Measurements from ENCODE around the gene DNAI1. TPM values are rescaled to one million over a fixed set of nuclear protein-coding genes. Genes with fewer than 3 reads are reported as not detected.

The DNAI1 gene
- total and polyA plus RNA-seq, 2 of the 4 experiments (the other 2 are of a cell fraction) = not detected

- no peak overlapping the region for H3K18ac ChIP-seq (ENCODE audit: low read depth, low read length)
- no peak overlapping the region for H3K4ac ChIP-seq (ENCODE audit: low read depth, low read length)
- H2AK5ac ChIP-seq (ENCODE audit: low read depth, low read length) = no peak overlapping the region
- TF ChIP-seq BHLHE40 (IDR thresholded peaks at IDR 0.05; ENCODE audit: low read depth, low read length) (no peak), MAFK (IDR thresholded peaks at IDR 0.05; ENCODE audit: low read depth, low read length) (no peak)
- H2AK9ac ChIP-seq (replicated peaks; ENCODE audit: low read depth, low read length, poor library complexity) = no peak overlapping the region
- intact Hi-C loops (cut with micrococcal nuclease) (no loop called here), dilution Hi-C loops (cut with HindIII; ENCODE audit: low sequenced_read_pairs, unreplicated experiment) (no loop called here), in situ Hi-C loops (cut with MboI; ENCODE audit: low sequenced_read_pairs) (no loop called here)
- ChIA-PET CTCF (interaction anchor here (1.6 kb wide), 1 partner anchor 82 kb away, joined by 4 read pairs; no protein-coding TSS in a partner anchor), POLR2A (ENCODE audit: unreplicated experiment) (no interaction called here)
- ATAC-seq (ENCODE audit: low read depth) = no peak
- H3K23ac ChIP-seq (ENCODE audit: low read depth, low read length) = no peak overlapping the region
- H4K8ac ChIP-seq (ENCODE audit: low read depth in 2 of 2, low read length in 2 of 2) = no peak overlapping the region
- H3K36me3 ChIP-seq (ENCODE audit: control insufficient read depth, insufficient read depth, low read length) = no peaks in the 10 kb centered on the region
- no CpG with 5 or more reads among the region's 6 CpGs for WGBS, 2 experiments (ENCODE audit: extremely low coverage in 2 of 2, insufficient read length in 1 of 2)
- peaks cover 29% of the 10 kb centered on the region for H3K27me3 ChIP-seq (ENCODE audit: control insufficient read depth, insufficient read depth, low read length)
- no peaks in the 10 kb centered on the region for H3K79me1 ChIP-seq (ENCODE audit: low read depth in 1 of 2, low read length in 2 of 2)
- no peak overlapping the region for H4K5ac ChIP-seq (ENCODE audit: low read depth, low read length)
- no peak overlapping the region for H3K27ac ChIP-seq (ENCODE audit: insufficient read depth, low read length)
- H3K9ac ChIP-seq (ENCODE audit: low read depth, low read length) = no peak overlapping the region
- H3K4me3 ChIP-seq (ENCODE audit: insufficient read depth, low read depth, low read length) = no peak overlapping the region
- no peak overlapping the region for H2AFZ ChIP-seq (replicated peaks; ENCODE audit: low read length, poor library complexity)
- no peaks in the 10 kb centered on the region for H3K9me3 ChIP-seq (ENCODE audit: control insufficient read depth, insufficient read depth, low read length)
- no peak overlapping the region for H3K56ac ChIP-seq (ENCODE audit: extremely low read depth, insufficient read depth, low read length)
- no peaks in the 10 kb centered on the region for H3K4me1 ChIP-seq (ENCODE audit: control insufficient read depth, insufficient read depth, low read length)
- H2BK120ac ChIP-seq (ENCODE audit: low read depth, low read length) = no peak overlapping the region
- H3K9me1 ChIP-seq (ENCODE audit: insufficient read depth, low read length) = no peaks in the 10 kb centered on the region
- H4K20me1 ChIP-seq (ENCODE audit: insufficient read depth, low read length) = no peaks in the 10 kb centered on the region; the same call in 1 of the 2 replicates
- H3K4me2 ChIP-seq (ENCODE audit: low read depth, low read length) = no peak overlapping the region
- H2BK5ac ChIP-seq (ENCODE audit: low read depth, low read length, poor library complexity, severe bottlenecking) = no peak overlapping the region
- H2BK15ac ChIP-seq (ENCODE audit: low read depth, low read length) = no peak overlapping the region
- no TSS peak for BruUV-seq (replicated peaks)
- no peak overlapping the region for H3K14ac ChIP-seq (replicated peaks; ENCODE audit: low read depth, low read length)
- H2BK20ac ChIP-seq (ENCODE audit: low read depth, low read length) = no peak overlapping the region
- DNase-seq = no peak
- no peak overlapping the region for H4K91ac ChIP-seq (ENCODE audit: insufficient read depth, low read depth, low read length)
Observed at GRCh38 chr9:34485822-34486221, 27.2 kb downstream of the DNAI1 start.

Measured in IMR-90 (cell line).